ENCODE measurements around the gene COL1A1. TPM values are rescaled to one million over a fixed set of nuclear protein-coding genes. Genes with fewer than 3 reads are reported as not detected.

Gene COL1A1
- polyA plus RNA-seq, 1 experiment, result 1,356 TPM

DNA sequence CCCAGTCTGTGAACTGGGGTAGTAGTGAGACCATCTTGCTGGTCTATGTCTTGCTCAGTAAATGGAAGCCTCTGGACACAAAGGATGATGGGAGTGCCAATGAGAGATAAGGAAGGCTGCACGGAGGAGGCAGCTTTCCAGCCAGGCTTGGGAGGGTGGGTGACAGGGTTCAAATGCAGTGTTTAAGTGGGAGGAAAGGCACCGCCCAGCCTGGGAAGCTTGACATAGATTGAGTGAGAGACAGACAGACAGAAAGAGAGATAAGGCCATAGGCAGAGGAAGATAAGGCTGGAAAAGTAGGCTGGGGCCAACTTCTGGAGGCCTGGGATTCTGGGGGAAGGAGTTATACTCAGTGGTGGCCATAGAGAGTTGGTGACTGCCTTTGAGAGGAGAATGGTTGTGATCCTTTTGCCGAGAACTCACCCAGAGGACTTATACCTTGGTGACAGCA, 7.2 kb upstream of the COL1A1 start:
- POLR2A ChIA-PET, result interaction anchor here (2.2 to 14.8 kb wide), 6 partner anchors 5 to 81 kb away, joined by 9 to 726 read pairs (median 188); partner anchors contain the start of genes COL1A1 and TMEM92
- H3K4me3 ChIP-seq (ENCODE audit: low read depth, low read length), result no peak overlapping the region
- peak overlapping the region; percentile 100 for H3K27ac ChIP-seq (ENCODE audit: low read depth, low read length)
- no peaks in the 10 kb centered on the region for H3K27me3 ChIP-seq (ENCODE audit: control insufficient read depth, insufficient read depth, low read length)
- no peak for DNase-seq (ENCODE audit: low read depth, low spot score)
- no peaks in the 10 kb centered on the region for H3K9me3 ChIP-seq (ENCODE audit: control insufficient read depth, insufficient read depth, low read length)
- CTCF ChIA-PET, result interaction anchor here (2.1 kb wide), 1 partner anchor 10 kb away, joined by 5 read pairs; no protein-coding TSS in a partner anchor
- TF ChIP-seq, protein P1, sequence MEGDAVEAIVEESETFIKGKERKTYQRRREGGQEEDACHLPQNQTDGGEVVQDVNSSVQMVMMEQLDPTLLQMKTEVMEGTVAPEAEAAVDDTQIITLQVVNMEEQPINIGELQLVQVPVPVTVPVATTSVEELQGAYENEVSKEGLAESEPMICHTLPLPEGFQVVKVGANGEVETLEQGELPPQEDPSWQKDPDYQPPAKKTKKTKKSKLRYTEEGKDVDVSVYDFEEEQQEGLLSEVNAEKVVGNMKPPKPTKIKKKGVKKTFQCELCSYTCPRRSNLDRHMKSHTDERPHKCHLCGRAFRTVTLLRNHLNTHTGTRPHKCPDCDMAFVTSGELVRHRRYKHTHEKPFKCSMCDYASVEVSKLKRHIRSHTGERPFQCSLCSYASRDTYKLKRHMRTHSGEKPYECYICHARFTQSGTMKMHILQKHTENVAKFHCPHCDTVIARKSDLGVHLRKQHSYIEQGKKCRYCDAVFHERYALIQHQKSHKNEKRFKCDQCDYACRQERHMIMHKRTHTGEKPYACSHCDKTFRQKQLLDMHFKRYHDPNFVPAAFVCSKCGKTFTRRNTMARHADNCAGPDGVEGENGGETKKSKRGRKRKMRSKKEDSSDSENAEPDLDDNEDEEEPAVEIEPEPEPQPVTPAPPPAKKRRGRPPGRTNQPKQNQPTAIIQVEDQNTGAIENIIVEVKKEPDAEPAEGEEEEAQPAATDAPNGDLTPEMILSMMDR (IDR thresholded peaks at IDR 0.05; ENCODE audit: low read depth, low read length), result no peak

DNA sequence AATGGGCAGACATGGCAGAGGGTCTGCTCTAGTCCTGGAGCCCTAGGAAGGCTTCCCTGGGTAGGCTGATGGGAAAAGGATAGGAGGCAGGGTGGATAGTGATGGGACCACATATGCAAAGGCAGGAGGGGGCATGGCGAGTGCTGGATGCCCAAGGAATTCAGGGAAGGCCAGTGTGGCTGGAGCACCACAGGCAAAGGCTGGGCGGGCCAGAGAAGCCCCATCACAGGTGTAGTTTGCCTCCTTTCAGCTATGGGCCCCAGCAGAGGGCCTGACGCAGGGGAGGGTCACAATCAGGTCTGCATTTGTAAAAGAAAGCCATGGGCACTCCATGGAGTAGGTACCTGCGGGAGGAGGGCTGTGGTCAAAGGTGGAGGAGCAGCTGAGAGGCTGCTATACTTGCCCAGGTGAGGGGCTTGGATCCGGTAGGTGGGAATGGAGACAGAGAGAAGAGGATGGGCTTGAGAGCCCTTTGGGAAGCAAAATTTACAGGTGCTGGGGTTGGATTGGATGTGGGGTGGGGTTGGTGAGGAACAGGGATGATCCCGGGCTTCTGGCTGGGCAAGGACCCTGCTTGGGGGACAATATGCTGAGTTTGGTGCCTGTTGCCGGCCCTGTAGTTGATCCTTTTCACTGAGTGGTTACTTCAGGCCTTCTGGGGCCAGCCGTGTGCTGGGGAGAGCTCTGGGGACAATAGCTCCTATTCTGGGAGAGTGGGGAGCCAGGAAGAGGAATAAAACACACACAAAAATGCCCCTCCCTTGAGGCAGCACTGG, 6.5 kb upstream of the COL1A1 start:
- CTCF ChIA-PET, result interaction anchor here (0.6 to 2.1 kb wide), 2 partner anchors 11 to 84 kb away, joined by 3 to 5 read pairs; no protein-coding TSS in a partner anchor
- no peak for DNase-seq (ENCODE audit: low read depth, low spot score)
- TF ChIP-seq, protein P1 (IDR thresholded peaks at IDR 0.05; ENCODE audit: low read depth, low read length), result no peak
- H3K9me3 ChIP-seq (ENCODE audit: control insufficient read depth, insufficient read depth, low read length), result no peaks in the 10 kb centered on the region
- H3K27me3 ChIP-seq (ENCODE audit: control insufficient read depth, insufficient read depth, low read length), result no peaks in the 10 kb centered on the region
- no peak overlapping the region for H3K4me3 ChIP-seq (ENCODE audit: low read depth, low read length)
- peak overlapping the region; percentile 100 for H3K27ac ChIP-seq (ENCODE audit: low read depth, low read length)
- POLR2A ChIA-PET, result interaction anchor here (1.3 to 14.8 kb wide), 8 partner anchors 4 to 62 kb away, joined by 3 to 726 read pairs (median 148); partner anchors contain the start of genes COL1A1 and TMEM92

DNA sequence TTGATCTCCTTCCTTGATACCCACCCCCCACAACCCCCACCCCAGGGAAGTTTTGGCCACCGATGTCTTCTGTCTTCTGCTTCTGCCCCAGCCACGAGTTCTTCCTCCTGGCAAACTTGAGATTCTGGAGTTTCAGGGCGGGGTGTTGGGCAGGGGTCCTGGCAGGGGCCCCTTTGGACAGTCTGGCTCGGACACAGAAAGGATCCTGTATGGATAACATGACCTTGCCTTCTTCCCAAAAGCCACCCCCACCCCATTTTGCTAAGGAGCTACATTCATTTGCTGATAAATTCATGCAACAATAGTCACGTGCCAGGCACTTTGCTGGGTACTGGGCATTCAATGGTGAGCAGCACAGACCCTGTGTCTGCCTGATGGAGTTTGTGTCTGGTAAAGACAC, 5.9 kb upstream of the COL1A1 start:
- Histone ChIP-seq H3K4me3 (ENCODE audit: low read depth, low read length) (no peak overlapping the region), H3K27ac (ENCODE audit: low read depth, low read length) (peak overlapping the region; percentile 65), H3K9me3 (ENCODE audit: control insufficient read depth, insufficient read depth, low read length) (no peaks in the 10 kb centered on the region), H3K27me3 (ENCODE audit: control insufficient read depth, insufficient read depth, low read length) (no peaks in the 10 kb centered on the region)
- TF ChIP-seq, protein P1 (IDR thresholded peaks at IDR 0.05; ENCODE audit: low read depth, low read length), result no peak
- ChIA-PET CTCF (interaction anchor here (0.6 kb wide), 1 partner anchor 85 kb away, joined by 3 read pairs; no protein-coding TSS in a partner anchor), POLR2A (interaction anchor here (0.9 to 14.8 kb wide), 8 partner anchors 8 to 63 kb away, joined by 3 to 726 read pairs (median 8); partner anchors contain the start of gene TMEM92)
- DNase-seq (ENCODE audit: low read depth, low spot score), result no peak

DNA sequence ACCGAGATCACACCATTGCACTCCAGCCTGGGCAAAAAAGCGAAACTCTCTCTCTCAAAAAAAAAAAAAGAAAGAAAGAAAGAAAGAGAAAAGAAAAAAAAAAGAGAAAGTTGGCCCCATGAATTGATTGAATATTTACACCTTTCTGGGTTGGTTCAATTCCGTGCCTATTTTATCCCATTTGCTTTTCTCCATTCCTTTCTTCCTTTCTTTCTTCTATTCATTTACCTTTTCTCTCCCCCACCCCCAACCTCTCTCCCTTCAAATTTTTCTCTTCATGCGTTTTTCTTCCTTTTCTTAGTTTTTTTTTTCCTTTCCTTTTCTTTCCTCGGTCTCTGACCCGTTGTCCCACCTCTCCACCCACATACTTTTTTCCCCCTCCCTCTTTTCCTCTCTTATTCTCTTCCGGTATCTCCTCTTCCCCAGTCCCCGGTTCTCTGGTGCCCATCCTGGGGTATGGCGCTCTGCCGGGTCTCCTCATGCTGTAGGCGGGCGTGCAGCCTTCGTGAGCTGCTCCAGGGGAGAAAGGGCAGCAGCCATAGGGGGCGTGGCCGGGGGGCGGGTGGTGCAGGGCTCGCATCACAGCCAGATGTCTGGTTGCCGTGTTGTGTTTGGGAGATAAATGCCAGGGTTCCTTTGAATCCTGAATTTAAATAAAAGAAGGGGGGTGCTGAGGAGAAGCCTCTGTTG, 5.3 kb upstream of the COL1A1 start:
- no peaks in the 10 kb centered on the region for H3K27me3 ChIP-seq (ENCODE audit: control insufficient read depth, insufficient read depth, low read length)
- TF ChIP-seq, protein P1 (IDR thresholded peaks at IDR 0.05; ENCODE audit: low read depth, low read length), result no peak
- H3K9me3 ChIP-seq (ENCODE audit: control insufficient read depth, insufficient read depth, low read length), result no peaks in the 10 kb centered on the region
- no peak for DNase-seq (ENCODE audit: low read depth, low spot score)
- peak overlapping the region; percentile 65 for H3K27ac ChIP-seq (ENCODE audit: low read depth, low read length)
- peak overlapping the region; percentile 41 for H3K4me3 ChIP-seq (ENCODE audit: low read depth, low read length)
- CTCF ChIA-PET, result no interaction called here
- POLR2A ChIA-PET, result interaction anchor here (0.9 to 14.8 kb wide), 8 partner anchors 9 to 63 kb away, joined by 3 to 726 read pairs (median 8); partner anchors contain the start of gene TMEM92

Data from AG04450 (cell line).